Small intestine (tissue), 7 donors: ENCODE results near the gene INTS14. TPM values are rescaled to one million over a fixed set of nuclear protein-coding genes. Genes with fewer than 3 reads are reported as not detected.
A peak's percentile ranks its signal among the peaks of the same experiment; 100 is the strongest.
"Not testable (repeated sequence)": the region's sequence is repeated elsewhere in the genome, so short reads cannot be mapped to it uniquely, and the experiment has no call there.

Experiments
- DNase-seq, 2 donors: peaks; one replicate each; pipeline versions ENCODE4 v3.0.0 to v3.0.0-alpha.2; 2013
- FAIRE-seq: peaks from 2 replicates; lab custom pipeline; 2012; peaks lifted over from hg19 to GRCh38; lab: Jason Lieb, UNC
- H3K27ac ChIP-seq, 3 donors: one replicate each; pipeline ENCODE4 v1.5.1; 2013; ENCODE audit warnings: low read length in 2 of 3, mild to moderate bottlenecking in 2 of 3, control low read depth in 1 of 3, inconsistent platforms in 1 of 3, low read depth in 1 of 3, moderate library complexity in 1 of 3
- H3K27me3 ChIP-seq, 3 donors: one replicate each; pipeline ENCODE4 v1.6.1; 2013; ENCODE audit warnings: low read length in 3 of 3, inconsistent platforms in 1 of 3; ENCODE audit not compliant: control insufficient read depth in 3 of 3, insufficient read depth in 3 of 3
- H3K36me3 ChIP-seq, 3 donors: one replicate each; pipeline ENCODE4 v1.6.1; 2013; ENCODE audit warnings: low read length in 3 of 3, inconsistent platforms in 1 of 3, low read depth in 1 of 3, mild to moderate bottlenecking in 1 of 3, moderate library complexity in 1 of 3; ENCODE audit not compliant: control insufficient read depth in 3 of 3, insufficient read depth in 2 of 3
- H3K4me1 ChIP-seq, 3 donors: one replicate each; pipeline ENCODE4 v1.6.1; 2013; ENCODE audit warnings: low read length in 2 of 3, inconsistent platforms in 1 of 3, low read depth in 1 of 3, mild to moderate bottlenecking in 1 of 3, moderate library complexity in 1 of 3; ENCODE audit not compliant: control insufficient read depth in 3 of 3, insufficient read depth in 2 of 3
- H3K4me3 ChIP-seq, 3 donors: one replicate each; pipeline ENCODE4 v1.5.1; 2013; ENCODE audit warnings: low read length in 3 of 3, control low read depth in 1 of 3, inconsistent platforms in 1 of 3, low read depth in 1 of 3, mild to moderate bottlenecking in 1 of 3, moderate library complexity in 1 of 3
- H3K9me3 ChIP-seq, 2 donors: one replicate each; pipeline ENCODE4 v1.6.1; 2013; ENCODE audit warnings: low read depth in 1 of 2, low read length in 1 of 2; ENCODE audit not compliant: control insufficient read depth in 2 of 2, insufficient read depth in 1 of 2
- WGBS, 3 donors: extraction: QIAGEN DNeasy Blood & Tissue Kit; methylation state at CpG; one replicate each; pipeline ENCODE4 v1.1.7; 2013; 5-methylcytosine and 5-hydroxymethylcytosine counted together
- polyA plus RNA-seq, 4 donors: library from polyadenylated mRNA; stranded (reverse) in 3 of 4; unstranded in 1 of 4; fragments of 200-250 nt in 3 of 4; fragments of 120-200 nt in 1 of 4; gene quantifications; one replicate each; pipeline versions ENCODE4 v1.2.1 to v1.2.3, GENCODE V29; 2013
- donor health status: healthy with polysubstance abuse.
- donor health status: control.
- donor health status: control.
- donor health status: Bipolar disorder and iron deficiency.
- donor health status: healthy.

INTS14 gene
- polyA plus RNA-seq, 4 donors, result 18.4 to 45.3 (median 25.4) TPM

GRCh38 chr15:65550681-65551098 is 60.2 kb downstream of the INTS14 start:
- H3K27me3 ChIP-seq, result no peaks in the 10 kb centered on the region
- WGBS, 3 donors, result 43 to 70% (median 68%) methylated on average over 3 of the region's 3 CpGs

DNA sequence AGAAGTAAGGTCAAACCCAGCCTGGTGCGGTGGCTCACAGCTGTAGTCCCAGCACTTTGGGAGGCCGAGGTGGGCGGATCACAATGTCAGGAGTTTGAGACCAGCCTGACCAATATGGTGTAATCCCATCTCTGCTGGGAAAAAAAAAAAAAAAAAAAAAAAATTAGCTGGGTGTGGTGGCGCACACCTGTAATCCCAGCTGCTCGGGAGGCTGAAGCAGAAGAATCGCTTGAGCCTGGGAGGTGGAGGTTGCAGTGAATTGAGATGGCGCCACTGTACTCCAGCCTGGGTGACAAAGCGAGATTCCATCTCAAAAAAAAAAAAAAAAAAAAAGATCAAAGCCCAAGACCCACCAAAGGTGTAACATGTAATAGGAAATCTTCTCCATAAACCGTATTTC is 61.6 kb downstream of the INTS14 start:
- WGBS, 3 donors, result 96 to 99% (median 97%) methylated on average over 9 of the region's 9 CpGs
- not testable (repeated sequence) for DNase-seq, H3K27ac ChIP-seq, FAIRE-seq, H3K36me3 ChIP-seq, H3K4me3 ChIP-seq, H3K27me3 ChIP-seq, H3K4me1 ChIP-seq, H3K9me3 ChIP-seq

More at GRCh38 chr15:65550681-65551098, 60.2 kb downstream of the INTS14 start:
- H3K9me3 ChIP-seq, result no peaks in the 10 kb centered on the region
- H3K36me3 ChIP-seq, result peaks cover 0 to 4% (median 4%) of the 10 kb centered on the region in 3 donors
- FAIRE-seq (no peak), DNase-seq (peak; percentile 2 to 16)
- H3K4me1 ChIP-seq, result peaks cover 0 to 4% (median 3%) of the 10 kb centered on the region in 3 donors
- no peak overlapping the region for H3K4me3 ChIP-seq
- H3K27ac ChIP-seq, result no peak overlapping the region

GRCh38 chr15:65547841-65548240 is 63.1 kb downstream of the INTS14 start:
- H3K27ac ChIP-seq, result no peak overlapping the region
- peaks cover 0 to 2% (median 2%) of the 10 kb centered on the region in 3 donors for H3K36me3 ChIP-seq
- no peak overlapping the region for H3K4me3 ChIP-seq
- H3K4me1 ChIP-seq, result peaks cover 0 to 4% (median 3%) of the 10 kb centered on the region in 3 donors
- DNase-seq, result no peak
- no peaks in the 10 kb centered on the region for H3K27me3 ChIP-seq
- no peaks in the 10 kb centered on the region for H3K9me3 ChIP-seq
- FAIRE-seq, result no peak

DNA sequence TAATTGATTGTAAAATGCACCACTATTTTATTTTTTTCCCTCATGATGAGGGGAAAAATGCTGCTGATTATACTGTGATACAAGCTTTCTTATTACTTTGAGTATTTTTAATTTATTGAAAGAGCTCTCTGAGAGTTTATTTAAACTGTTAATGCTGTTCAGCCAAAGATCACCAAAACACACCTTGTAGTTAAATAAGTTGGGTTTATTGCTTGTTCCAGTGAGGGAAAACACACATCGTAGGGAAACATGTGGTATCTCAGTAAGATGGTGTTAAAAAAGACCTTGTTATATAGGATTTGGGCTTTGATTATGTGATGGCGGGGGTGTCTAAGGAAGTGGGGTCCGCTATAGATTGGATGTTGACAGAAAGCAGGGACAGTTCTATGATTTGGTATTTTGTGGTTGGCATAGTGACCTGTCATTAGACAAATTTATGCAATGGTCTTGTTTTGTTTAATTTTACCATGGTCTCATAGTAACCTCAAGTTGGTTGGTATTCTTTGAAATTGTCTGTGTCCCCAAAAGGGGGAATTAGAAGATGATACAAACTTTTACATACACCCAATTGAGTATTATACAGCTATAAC is 69.6 kb downstream of the INTS14 start:
- H3K4me1 ChIP-seq, result no peaks in the 10 kb centered on the region
- 91 to 97% (median 91%) methylated on average over 3 of the region's 3 CpGs for WGBS, 3 donors
- peaks cover 0 to 5% (median 0%) of the 10 kb centered on the region in 3 donors for H3K36me3 ChIP-seq
- H3K9me3 ChIP-seq, result no peaks in the 10 kb centered on the region
- no peak for FAIRE-seq
- H3K4me3 ChIP-seq, result no peak overlapping the region
- no peak for DNase-seq
- no peaks in the 10 kb centered on the region for H3K27me3 ChIP-seq
- H3K27ac ChIP-seq, result no peak overlapping the region

- Histone ChIP-seq H3K27me3 (no peaks in the 10 kb centered on the region), H3K36me3 (peaks cover 0 to 9% (median 0%) of the 10 kb centered on the region in 3 donors), H3K27ac (no peak overlapping the region), H3K4me1 (peaks cover 0 to 3% (median 0%) of the 10 kb centered on the region in 3 donors), H3K9me3 (no peaks in the 10 kb centered on the region), H3K4me3 (no peak overlapping the region)
- DNase-seq (no peak), FAIRE-seq (no peak)
- WGBS, 3 donors, result 89 to 92% (median 89%) methylated on average over 1 of the region's 1 CpG
These were observed 70.6 kb downstream of the INTS14 start for GRCh38 chr15:65540314-65540713.

GRCh38 chr15:65535192-65535591 is 75.7 kb downstream of the INTS14 start:
- WGBS, 3 donors, result 80 to 87% (median 83%) methylated on average over 4 of the region's 4 CpGs
- FAIRE-seq (no peak), DNase-seq (no peak)
- no peaks in the 10 kb centered on the region for H3K27me3 ChIP-seq
- H3K27ac ChIP-seq, result no peak overlapping the region
- peaks cover 0 to 9% (median 0%) of the 10 kb centered on the region in 3 donors for H3K36me3 ChIP-seq
- H3K4me1 ChIP-seq, result peaks cover 0 to 25% (median 8%) of the 10 kb centered on the region in 3 donors
- no peak overlapping the region for H3K4me3 ChIP-seq
- no peaks in the 10 kb centered on the region for H3K9me3 ChIP-seq

DNA sequence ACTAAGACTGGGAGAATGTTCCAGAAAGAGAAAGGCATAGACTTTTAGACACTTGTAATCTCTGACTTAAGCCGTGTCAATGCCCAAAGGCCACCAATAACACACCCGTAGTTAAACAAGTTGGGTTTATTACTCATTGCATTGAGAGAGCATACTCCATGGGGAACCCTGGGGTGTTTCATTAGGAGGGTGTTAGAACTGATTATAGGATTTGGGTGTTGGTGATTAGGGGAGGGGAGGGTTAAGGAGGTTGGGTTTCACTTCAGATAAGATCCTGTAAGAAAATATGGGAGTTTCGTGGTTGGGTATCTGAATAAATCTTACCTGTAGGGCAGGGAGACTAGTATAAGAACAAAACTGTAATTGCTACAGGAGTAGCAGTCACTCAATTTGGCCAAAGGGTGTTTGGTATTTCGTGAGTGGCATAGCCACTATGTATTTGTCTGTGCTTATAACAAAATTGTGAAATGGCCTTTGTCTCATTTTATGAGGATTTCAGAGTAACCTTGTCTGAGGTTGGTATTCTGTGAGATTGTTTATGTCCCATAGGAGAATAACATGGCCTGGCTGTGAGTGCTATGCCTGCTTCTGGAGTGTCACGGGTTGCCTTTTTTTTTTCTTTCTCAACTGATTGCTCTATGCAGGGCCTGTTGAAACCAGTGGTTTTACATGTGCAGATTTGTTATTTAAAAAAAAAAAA is 77.7 kb downstream of the INTS14 start:
- Histone ChIP-seq H3K4me3 (peak overlapping the region in 1 of 3 donors; percentile 4), H3K4me1 (peaks cover 0 to 25% (median 8%) of the 10 kb centered on the region in 3 donors), H3K36me3 (peaks cover 0 to 9% (median 0%) of the 10 kb centered on the region in 3 donors), H3K27me3 (no peaks in the 10 kb centered on the region), H3K9me3 (no peaks in the 10 kb centered on the region), H3K27ac (peak overlapping the region in 2 of 3 donors; percentile 39 to 81)
- FAIRE-seq (no peak), DNase-seq (peak; percentile 67 to 69)
- 30 to 64% (median 45%) methylated on average over 5 of the region's 5 CpGs for WGBS, 3 donors

DNA sequence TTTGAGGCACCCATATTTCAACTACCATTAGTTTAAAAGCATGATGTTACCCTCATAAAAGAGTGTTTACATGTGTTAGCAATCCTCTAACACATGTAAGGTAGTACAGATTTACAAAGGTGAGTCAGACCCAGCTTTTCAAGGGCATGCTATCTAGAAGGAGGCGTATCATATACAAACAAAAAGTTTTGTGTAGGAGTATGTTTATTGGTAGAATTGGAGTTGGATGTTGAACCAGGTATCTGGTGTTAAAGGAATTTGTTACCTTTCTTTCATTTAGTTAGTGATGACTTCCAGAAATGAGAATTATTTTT is 78.2 kb downstream of the INTS14 start:
- WGBS, 3 donors, result 6 to 35% (median 15%) methylated on average over 1 of the region's 1 CpG
- Histone ChIP-seq H3K4me1 (peaks cover 0 to 25% (median 8%) of the 10 kb centered on the region in 3 donors), H3K9me3 (no peaks in the 10 kb centered on the region), H3K27ac (peak overlapping the region in 1 of 3 donors; percentile 81), H3K4me3 (no peak overlapping the region), H3K36me3 (peaks cover 0 to 9% (median 0%) of the 10 kb centered on the region in 3 donors), H3K27me3 (no peaks in the 10 kb centered on the region)
- DNase-seq (peak in 1 of 2 donors; percentile 57), FAIRE-seq (no peak)
